Endothelial cell of umbilical vein (primary cell): ENCODE measurements around the gene YWHAQ.

Experiments used
- EZH2 ChIP-seq: IDR thresholded peaks from 2 replicates; pipeline ENCODE4 v1.6.1; 2012; ENCODE audit warnings: borderline replicate concordance, low read depth, mild to moderate bottlenecking, moderate library complexity, low read length, inconsistent platforms; ENCODE audit not compliant: severe bottlenecking
- JUN ChIP-seq: IDR thresholded peaks from 2 replicates; pipeline ENCODE4 v1.6.1; 2011; ENCODE audit warnings: borderline replicate concordance, low read depth; ENCODE audit not compliant: insufficient read length, insufficient read depth
- POLR2A ChIP-seq: IDR thresholded peaks from 2 replicates; pipeline ENCODE4 v1.6.1; 2012; ENCODE audit warnings: low read depth, mild to moderate bottlenecking, control low read depth, low read length
- POLR2AphosphoS5 ChIP-seq: IDR thresholded peaks from 2 replicates; pipeline ENCODE4 v1.6.1; 2012; ENCODE audit warnings: low read depth, mild to moderate bottlenecking, control low read depth, low read length, moderate library complexity; ENCODE audit not compliant: insufficient read depth
- TF ChIP-seq, protein P1 (sequence below), 2 donors: IDR thresholded peaks; 1 replicate in 1 of 2; 2 replicates in 1 of 2; pipeline ENCODE4 v1.5.1; 2011; ENCODE audit warnings: low read length in 2 of 2, mild to moderate bottlenecking in 2 of 2, moderate library complexity in 2 of 2, control low read depth in 1 of 2, inconsistent platforms in 1 of 2, low read depth in 1 of 2; ENCODE audit not compliant: insufficient read depth in 1 of 2; ENCODE audit errors: extremely low read depth in 1 of 2
- TF ChIP-seq, protein P2 (sequence below): IDR thresholded peaks from 2 replicates; pipeline ENCODE4 v1.6.1; 2011; ENCODE audit not compliant: insufficient read depth, insufficient read length

DNA sequence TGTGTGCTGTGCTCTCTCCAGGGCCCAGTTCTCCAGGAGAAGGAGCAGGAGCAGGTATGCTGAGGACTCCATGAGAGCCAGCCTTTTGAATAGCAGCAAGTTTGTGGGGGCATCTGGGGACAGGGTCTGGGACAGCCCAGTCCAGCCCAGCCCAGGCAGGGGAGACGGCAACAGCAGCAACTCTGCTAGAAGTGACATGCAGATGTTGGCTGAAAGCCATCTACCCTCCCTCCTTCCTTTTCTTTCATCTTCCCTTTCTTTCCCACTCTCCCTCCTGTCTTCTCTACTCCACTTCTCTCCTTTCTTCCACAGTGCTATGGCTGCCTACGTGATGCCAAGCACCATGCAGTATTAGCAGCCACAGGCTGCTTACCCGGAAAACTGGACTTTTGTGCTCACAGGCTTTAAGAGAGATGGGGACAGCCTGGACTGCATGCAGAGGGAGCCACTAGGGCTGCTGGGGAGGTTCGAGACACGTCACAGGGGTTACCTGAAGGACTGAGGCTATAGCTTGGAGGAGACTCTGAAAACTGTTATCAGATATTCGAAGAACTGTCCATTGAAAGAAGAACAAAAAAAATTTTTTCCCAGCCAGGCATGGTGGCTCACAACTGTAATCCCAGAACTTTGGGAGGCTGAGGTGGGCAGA lies 23.8 kb upstream of the YWHAQ start:
- TF ChIP-seq, protein P1, sequence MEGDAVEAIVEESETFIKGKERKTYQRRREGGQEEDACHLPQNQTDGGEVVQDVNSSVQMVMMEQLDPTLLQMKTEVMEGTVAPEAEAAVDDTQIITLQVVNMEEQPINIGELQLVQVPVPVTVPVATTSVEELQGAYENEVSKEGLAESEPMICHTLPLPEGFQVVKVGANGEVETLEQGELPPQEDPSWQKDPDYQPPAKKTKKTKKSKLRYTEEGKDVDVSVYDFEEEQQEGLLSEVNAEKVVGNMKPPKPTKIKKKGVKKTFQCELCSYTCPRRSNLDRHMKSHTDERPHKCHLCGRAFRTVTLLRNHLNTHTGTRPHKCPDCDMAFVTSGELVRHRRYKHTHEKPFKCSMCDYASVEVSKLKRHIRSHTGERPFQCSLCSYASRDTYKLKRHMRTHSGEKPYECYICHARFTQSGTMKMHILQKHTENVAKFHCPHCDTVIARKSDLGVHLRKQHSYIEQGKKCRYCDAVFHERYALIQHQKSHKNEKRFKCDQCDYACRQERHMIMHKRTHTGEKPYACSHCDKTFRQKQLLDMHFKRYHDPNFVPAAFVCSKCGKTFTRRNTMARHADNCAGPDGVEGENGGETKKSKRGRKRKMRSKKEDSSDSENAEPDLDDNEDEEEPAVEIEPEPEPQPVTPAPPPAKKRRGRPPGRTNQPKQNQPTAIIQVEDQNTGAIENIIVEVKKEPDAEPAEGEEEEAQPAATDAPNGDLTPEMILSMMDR (IDR thresholded peaks at IDR 0.05; ENCODE audit: extremely low read depth in 1 of 2, insufficient read depth in 1 of 2, low read depth in 1 of 2, low read length in 2 of 2) = no peak
- TF ChIP-seq JUN (no peak), EZH2 (no peak), POLR2A (no peak), POLR2AphosphoS5 (no peak)
- TF ChIP-seq, protein P2, sequence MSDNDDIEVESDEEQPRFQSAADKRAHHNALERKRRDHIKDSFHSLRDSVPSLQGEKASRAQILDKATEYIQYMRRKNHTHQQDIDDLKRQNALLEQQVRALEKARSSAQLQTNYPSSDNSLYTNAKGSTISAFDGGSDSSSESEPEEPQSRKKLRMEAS = no peak
